ENCODE data around the gene DCXR.

DNA sequence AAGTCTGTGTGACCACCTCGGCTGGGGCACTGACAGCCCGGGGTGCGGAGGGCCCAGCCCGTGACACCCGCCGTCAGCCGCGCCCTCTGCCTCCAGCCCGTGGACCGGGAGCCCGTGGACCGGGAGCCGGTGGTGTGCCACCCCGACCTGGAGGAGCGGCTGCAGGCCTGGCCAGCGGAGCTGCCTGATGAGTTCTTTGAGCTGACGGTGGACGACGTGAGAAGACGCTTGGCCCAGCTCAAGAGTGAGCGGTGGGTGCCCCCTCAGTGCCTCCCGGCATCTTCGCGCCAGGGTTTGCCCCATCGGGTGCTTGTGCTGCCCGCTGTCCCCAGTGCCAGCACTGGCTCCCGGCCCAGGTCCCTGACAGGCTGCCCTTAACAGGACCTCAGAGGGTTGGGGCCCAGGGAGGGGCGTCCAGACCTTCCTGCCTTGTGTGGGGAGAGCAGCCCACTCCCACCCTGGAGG lies 28.5 kb downstream of the DCXR start:
- TF ChIP-seq, protein P1, sequence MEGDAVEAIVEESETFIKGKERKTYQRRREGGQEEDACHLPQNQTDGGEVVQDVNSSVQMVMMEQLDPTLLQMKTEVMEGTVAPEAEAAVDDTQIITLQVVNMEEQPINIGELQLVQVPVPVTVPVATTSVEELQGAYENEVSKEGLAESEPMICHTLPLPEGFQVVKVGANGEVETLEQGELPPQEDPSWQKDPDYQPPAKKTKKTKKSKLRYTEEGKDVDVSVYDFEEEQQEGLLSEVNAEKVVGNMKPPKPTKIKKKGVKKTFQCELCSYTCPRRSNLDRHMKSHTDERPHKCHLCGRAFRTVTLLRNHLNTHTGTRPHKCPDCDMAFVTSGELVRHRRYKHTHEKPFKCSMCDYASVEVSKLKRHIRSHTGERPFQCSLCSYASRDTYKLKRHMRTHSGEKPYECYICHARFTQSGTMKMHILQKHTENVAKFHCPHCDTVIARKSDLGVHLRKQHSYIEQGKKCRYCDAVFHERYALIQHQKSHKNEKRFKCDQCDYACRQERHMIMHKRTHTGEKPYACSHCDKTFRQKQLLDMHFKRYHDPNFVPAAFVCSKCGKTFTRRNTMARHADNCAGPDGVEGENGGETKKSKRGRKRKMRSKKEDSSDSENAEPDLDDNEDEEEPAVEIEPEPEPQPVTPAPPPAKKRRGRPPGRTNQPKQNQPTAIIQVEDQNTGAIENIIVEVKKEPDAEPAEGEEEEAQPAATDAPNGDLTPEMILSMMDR (conservative IDR thresholded peaks at IDR 0.05; ENCODE audit: low read depth, low read length), result no peak
- TF ChIP-seq EZH2 (IDR thresholded peaks at IDR 0.05; ENCODE audit: borderline replicate concordance, low read depth, low read length, poor library complexity, severe bottlenecking), result no peak

All from A673 (cell line).